HFFc6 (cell line): ENCODE results near the gene RTN4IP1. TPM values are rescaled to one million over a fixed set of nuclear protein-coding genes. Genes with fewer than 3 reads are reported as not detected.

Experiments used
- DNase-seq: peaks from one replicate; pipeline ENCODE4 v3.0.0-alpha.2; 2018
- H3K27ac Mint-ChIP-seq: 2 replicates; pipeline ENCODE4 v1.8.0; 2020; ENCODE audit warnings: mild to moderate bottlenecking, mixed read lengths
- H3K27me3 Mint-ChIP-seq: 2 replicates; pipeline ENCODE4 v1.8.0; 2021; ENCODE audit warnings: mild to moderate bottlenecking, moderate library complexity, mixed read lengths; ENCODE audit not compliant: insufficient read depth
- H3K36me3 Mint-ChIP-seq: 2 replicates; pipeline ENCODE4 v1.8.0; 2021; ENCODE audit warnings: low read depth, mixed read lengths
- H3K4me1 Mint-ChIP-seq: 2 replicates; pipeline ENCODE4 v1.8.0; 2020; ENCODE audit warnings: low read depth, mixed read lengths
- H3K4me3 Mint-ChIP-seq: 2 replicates; pipeline ENCODE4 v1.8.0; 2020; ENCODE audit warnings: mild to moderate bottlenecking, moderate library complexity, mixed read lengths
- H3K9me3 Mint-ChIP-seq: 2 replicates; pipeline ENCODE4 v1.8.0; 2020; ENCODE audit warnings: mild to moderate bottlenecking, mixed read lengths
- total RNA-seq, 6 experiments: library from RNA; stranded (reverse); fragmentation: NEBNext Ultra II Directional; extraction: Animal tissue kit (Norgen Biotek cat#: 25700); gene quantifications; 2 replicates in 1 of 6; 3 replicates in 5 of 6; pipeline ENCODE4 v1.2.3, GENCODE V29; 2021
- TF ChIP-seq, protein P1 (sequence below): fragments of 200-600 bp; sonication (generic); IDR thresholded peaks from 2 replicates; pipeline ENCODE4 v1.5.0; 2021; ENCODE audit warnings: antibody characterized with exemption, mild to moderate bottlenecking

Gene RTN4IP1
- total RNA-seq, 6 experiments from 2014 or later: 5.7 to 8.9 (median 8.0) TPM

DNA sequence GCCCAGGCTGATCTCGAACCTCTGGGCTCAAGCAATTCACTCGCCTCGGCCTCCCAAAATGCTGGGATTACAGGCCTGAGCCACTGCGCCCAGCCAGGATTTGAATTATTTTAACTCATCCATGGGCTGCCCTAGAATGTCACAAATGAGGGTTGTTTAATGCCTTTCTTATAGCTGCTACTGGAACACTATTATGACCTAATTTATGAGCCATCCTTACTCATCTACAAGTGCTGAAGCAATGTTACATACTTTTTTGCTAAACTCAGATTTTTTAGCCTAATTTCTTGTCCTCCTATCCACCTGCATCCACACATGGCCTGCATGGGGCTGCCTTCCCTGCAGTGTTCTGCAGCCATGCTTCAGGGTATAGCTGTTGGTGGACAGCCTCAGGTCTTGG is 59.9 kb downstream of the RTN4IP1 start:
- H3K4me3 Mint-ChIP-seq: no peak overlapping the region
- no peaks in the 10 kb centered on the region for H3K9me3 Mint-ChIP-seq
- H3K36me3 Mint-ChIP-seq: peaks cover 13% of the 10 kb centered on the region
- DNase-seq: peak; percentile 28
- no peaks in the 10 kb centered on the region for H3K27me3 Mint-ChIP-seq
- TF ChIP-seq, protein P1, sequence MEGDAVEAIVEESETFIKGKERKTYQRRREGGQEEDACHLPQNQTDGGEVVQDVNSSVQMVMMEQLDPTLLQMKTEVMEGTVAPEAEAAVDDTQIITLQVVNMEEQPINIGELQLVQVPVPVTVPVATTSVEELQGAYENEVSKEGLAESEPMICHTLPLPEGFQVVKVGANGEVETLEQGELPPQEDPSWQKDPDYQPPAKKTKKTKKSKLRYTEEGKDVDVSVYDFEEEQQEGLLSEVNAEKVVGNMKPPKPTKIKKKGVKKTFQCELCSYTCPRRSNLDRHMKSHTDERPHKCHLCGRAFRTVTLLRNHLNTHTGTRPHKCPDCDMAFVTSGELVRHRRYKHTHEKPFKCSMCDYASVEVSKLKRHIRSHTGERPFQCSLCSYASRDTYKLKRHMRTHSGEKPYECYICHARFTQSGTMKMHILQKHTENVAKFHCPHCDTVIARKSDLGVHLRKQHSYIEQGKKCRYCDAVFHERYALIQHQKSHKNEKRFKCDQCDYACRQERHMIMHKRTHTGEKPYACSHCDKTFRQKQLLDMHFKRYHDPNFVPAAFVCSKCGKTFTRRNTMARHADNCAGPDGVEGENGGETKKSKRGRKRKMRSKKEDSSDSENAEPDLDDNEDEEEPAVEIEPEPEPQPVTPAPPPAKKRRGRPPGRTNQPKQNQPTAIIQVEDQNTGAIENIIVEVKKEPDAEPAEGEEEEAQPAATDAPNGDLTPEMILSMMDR: no peak
- H3K27ac Mint-ChIP-seq: no peak overlapping the region; the same call in 1 of the 2 replicates
- peaks cover 50% of the 10 kb centered on the region for H3K4me1 Mint-ChIP-seq

DNA sequence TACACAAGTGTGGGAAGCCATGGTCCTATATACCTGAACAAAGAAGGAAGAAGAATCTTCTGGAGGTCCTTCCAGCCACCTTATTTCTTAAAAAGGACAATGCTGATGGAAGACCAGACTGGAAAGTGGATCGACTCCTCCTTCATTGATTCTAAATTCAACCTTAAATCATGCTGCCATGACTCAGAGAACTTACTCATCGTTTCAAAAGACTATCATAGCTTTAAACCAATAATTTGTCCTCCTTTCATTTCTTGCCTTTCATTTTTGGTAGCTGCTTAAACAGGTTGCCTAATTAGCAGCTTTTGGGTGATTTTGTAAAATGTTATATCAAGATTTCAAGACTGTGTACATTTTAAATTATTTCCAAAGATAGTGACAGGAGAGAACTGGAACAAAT is 60.8 kb downstream of the RTN4IP1 start:
- DNase-seq: peak; percentile 23
- H3K36me3 Mint-ChIP-seq: peaks cover 13% of the 10 kb centered on the region

DNA sequence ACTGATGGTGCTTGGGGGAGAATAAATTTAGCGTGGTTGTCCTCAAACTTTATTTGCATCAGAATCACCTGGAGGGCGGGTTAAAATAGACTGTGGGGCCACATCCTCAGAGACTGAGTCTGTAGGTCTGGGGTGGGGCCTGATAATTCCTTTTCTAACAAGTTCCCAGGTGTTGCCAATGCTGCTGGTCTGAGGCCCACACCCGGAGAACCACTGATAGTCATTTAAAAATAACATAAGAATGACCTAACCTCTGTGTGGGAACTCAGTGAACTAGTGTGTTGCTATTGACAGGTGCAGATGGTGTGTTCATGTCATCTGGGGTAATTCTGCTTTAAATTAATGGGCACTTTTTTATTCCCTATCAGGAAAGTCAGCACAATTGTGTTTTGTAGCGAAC is 64.8 kb downstream of the RTN4IP1 start:
- Mint-ChIP-seq H3K27ac (no peak overlapping the region), H3K4me3 (no peak overlapping the region), H3K9me3 (no peaks in the 10 kb centered on the region), H3K4me1 (peaks cover 51% of the 10 kb centered on the region), H3K36me3 (no peaks in the 10 kb centered on the region), H3K27me3 (no peaks in the 10 kb centered on the region)
- TF ChIP-seq, protein P1: no peak
- DNase-seq: no peak

More for the DNA sequence above, 60.8 kb downstream of the RTN4IP1 start:
- no peaks in the 10 kb centered on the region for H3K9me3 Mint-ChIP-seq
- peak overlapping the region; percentile 50 for H3K27ac Mint-ChIP-seq
- TF ChIP-seq, protein P1: no peak
- H3K4me1 Mint-ChIP-seq: peaks cover 47% of the 10 kb centered on the region
- H3K27me3 Mint-ChIP-seq: no peaks in the 10 kb centered on the region
- no peak overlapping the region for H3K4me3 Mint-ChIP-seq

DNA sequence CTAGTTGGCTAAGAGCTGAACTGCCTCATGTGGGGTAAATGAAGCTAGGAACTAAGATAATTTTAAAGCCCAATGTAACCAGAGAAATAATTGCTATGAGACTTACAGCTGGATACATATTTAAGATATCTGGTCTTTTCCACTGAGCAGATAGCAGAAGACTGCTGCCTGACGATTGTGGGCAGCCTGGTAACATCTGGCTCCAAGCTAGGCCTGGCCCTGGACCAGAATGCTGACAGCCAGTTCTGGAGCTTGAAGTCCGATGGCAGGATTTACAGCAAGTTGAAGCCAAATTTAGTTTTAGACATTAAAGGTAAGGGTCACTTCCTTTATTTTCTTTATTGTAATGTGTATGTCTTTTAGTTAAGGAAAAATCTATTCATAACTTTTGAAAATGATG is 65.7 kb downstream of the RTN4IP1 start:
- Mint-ChIP-seq H3K27me3 (no peaks in the 10 kb centered on the region), H3K9me3 (no peaks in the 10 kb centered on the region), H3K4me3 (no peak overlapping the region), H3K4me1 (peaks cover 44% of the 10 kb centered on the region), H3K36me3 (no peaks in the 10 kb centered on the region), H3K27ac (no peak overlapping the region)
- TF ChIP-seq, protein P1: no peak
- no peak for DNase-seq

DNA sequence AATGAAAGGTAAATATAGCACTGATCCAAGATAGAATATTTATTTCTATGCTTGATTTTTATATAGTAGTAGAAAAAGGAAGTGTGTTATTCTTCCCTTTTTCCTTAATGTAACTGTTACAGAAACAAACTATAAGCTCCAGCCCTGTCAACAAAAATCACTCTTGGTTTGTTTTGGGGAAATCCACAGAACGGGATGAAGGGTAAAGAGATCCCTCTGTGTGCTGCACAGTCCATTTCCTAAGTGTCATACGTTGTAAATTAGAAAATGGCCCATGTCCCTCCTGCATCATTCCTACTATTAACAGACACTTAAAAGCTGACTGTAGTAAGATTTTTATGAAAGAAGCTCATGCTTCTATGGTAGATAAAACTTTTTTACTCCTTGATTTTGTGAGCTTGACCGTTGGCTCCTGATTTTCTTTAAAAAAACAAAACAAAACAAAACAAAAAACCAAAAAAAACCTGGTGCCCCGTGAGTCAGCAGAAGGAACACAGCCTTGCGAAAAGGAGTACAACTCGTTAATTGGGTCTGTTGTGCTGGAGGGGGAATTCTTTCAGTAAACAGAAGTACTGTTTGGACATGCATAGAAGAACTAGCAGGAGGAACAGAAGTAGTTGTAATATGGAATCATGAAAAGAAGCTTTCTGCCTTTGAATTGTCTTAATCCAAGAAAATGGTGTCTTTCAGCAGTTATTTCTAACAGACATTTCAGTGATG is 67.5 kb downstream of the RTN4IP1 start:
- peak overlapping the region; percentile 69 for H3K27ac Mint-ChIP-seq
- no peaks in the 10 kb centered on the region for H3K9me3 Mint-ChIP-seq
- TF ChIP-seq, protein P1: no peak
- H3K4me3 Mint-ChIP-seq: peak overlapping the region; percentile 36
- peaks cover 43% of the 10 kb centered on the region for H3K4me1 Mint-ChIP-seq
- DNase-seq: no peak
- no peaks in the 10 kb centered on the region for H3K27me3 Mint-ChIP-seq
- H3K36me3 Mint-ChIP-seq: no peaks in the 10 kb centered on the region
